Endothelial cell of umbilical vein (primary cell): ENCODE measurements around the gene ARMC8.

Experiments used
- EZH2 ChIP-seq: IDR thresholded peaks from 2 replicates; pipeline ENCODE4 v1.6.1; 2012; ENCODE audit warnings: borderline replicate concordance, low read depth, mild to moderate bottlenecking, moderate library complexity, low read length, inconsistent platforms; ENCODE audit not compliant: severe bottlenecking
- FOS ChIP-seq: IDR thresholded peaks from 2 replicates; pipeline ENCODE4 v1.6.1; 2011; ENCODE audit warnings: mild to moderate bottlenecking, low read length, moderate library complexity, borderline replicate concordance; ENCODE audit not compliant: insufficient read depth
- JUN ChIP-seq: IDR thresholded peaks from 2 replicates; pipeline ENCODE4 v1.6.1; 2011; ENCODE audit warnings: borderline replicate concordance, low read depth; ENCODE audit not compliant: insufficient read length, insufficient read depth
- MYC ChIP-seq: IDR thresholded peaks from one replicate; pipeline ENCODE4 v1.6.1; 2011; ENCODE audit warnings: mild to moderate bottlenecking, low read depth, low read length
- POLR2A ChIP-seq: IDR thresholded peaks from 2 replicates; pipeline ENCODE4 v1.6.1; 2012; ENCODE audit warnings: low read depth, mild to moderate bottlenecking, control low read depth, low read length
- POLR2AphosphoS5 ChIP-seq: IDR thresholded peaks from 2 replicates; pipeline ENCODE4 v1.6.1; 2012; ENCODE audit warnings: low read depth, mild to moderate bottlenecking, control low read depth, low read length, moderate library complexity; ENCODE audit not compliant: insufficient read depth
- TF ChIP-seq, protein P1 (sequence below), 2 donors: IDR thresholded peaks; 1 replicate in 1 of 2; 2 replicates in 1 of 2; pipeline ENCODE4 v1.5.1; 2011; ENCODE audit warnings: low read length in 2 of 2, mild to moderate bottlenecking in 2 of 2, moderate library complexity in 2 of 2, control low read depth in 1 of 2, inconsistent platforms in 1 of 2, low read depth in 1 of 2; ENCODE audit not compliant: insufficient read depth in 1 of 2; ENCODE audit errors: extremely low read depth in 1 of 2
- TF ChIP-seq, protein P2 (sequence below): IDR thresholded peaks from 2 replicates; pipeline ENCODE4 v1.6.1; 2011; ENCODE audit not compliant: insufficient read depth, insufficient read length

DNA sequence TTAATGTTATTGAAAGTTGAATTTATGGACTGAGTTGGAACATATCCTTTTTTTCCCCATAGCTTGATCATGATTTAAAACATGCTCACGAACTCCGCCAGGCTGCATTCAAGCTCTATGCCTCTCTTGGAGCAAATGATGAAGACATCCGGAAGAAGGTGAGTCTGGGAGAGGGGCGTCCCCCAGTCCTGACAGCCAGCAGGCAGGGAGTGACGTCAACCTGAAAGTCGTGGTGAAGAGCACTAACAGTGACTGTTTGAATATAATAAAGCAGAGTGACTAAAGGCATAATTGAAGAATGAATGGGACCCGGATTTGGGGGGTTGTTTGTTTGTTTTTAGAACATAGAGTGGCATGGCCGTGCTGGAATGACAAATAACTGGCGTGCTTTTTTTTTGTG, 57.9 kb downstream of the ARMC8 start:
- TF ChIP-seq, protein P1, sequence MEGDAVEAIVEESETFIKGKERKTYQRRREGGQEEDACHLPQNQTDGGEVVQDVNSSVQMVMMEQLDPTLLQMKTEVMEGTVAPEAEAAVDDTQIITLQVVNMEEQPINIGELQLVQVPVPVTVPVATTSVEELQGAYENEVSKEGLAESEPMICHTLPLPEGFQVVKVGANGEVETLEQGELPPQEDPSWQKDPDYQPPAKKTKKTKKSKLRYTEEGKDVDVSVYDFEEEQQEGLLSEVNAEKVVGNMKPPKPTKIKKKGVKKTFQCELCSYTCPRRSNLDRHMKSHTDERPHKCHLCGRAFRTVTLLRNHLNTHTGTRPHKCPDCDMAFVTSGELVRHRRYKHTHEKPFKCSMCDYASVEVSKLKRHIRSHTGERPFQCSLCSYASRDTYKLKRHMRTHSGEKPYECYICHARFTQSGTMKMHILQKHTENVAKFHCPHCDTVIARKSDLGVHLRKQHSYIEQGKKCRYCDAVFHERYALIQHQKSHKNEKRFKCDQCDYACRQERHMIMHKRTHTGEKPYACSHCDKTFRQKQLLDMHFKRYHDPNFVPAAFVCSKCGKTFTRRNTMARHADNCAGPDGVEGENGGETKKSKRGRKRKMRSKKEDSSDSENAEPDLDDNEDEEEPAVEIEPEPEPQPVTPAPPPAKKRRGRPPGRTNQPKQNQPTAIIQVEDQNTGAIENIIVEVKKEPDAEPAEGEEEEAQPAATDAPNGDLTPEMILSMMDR (IDR thresholded peaks at IDR 0.05; ENCODE audit: extremely low read depth in 1 of 2, insufficient read depth in 1 of 2, low read depth in 1 of 2, low read length in 2 of 2): no peak
- TF ChIP-seq JUN (no peak), MYC (no peak), EZH2 (no peak), POLR2AphosphoS5 (no peak), POLR2A (no peak), FOS (no peak)
- TF ChIP-seq, protein P2, sequence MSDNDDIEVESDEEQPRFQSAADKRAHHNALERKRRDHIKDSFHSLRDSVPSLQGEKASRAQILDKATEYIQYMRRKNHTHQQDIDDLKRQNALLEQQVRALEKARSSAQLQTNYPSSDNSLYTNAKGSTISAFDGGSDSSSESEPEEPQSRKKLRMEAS: no peak
